ENCODE results near the gene DMD. TPM values are rescaled to one million over a fixed set of nuclear protein-coding genes. Genes with fewer than 3 reads are reported as not detected.
"Not testable (repeated sequence)": the region's sequence is repeated elsewhere in the genome, so short reads cannot be mapped to it uniquely, and the experiment has no call there.

Gene DMD
- total RNA-seq, 1 donor from 2014 or later = 61.6 TPM

GRCh38 chrX:31527455-31528126 lies 1683.8 kb downstream of the DMD start:
- no peak for DNase-seq (ENCODE audit: low spot score)

GRCh38 chrX:31523884-31524536 lies 1687.3 kb downstream of the DMD start:
- DNase-seq (ENCODE audit: low spot score) = no peak

GRCh38 chrX:31522760-31523159 lies 1688.6 kb downstream of the DMD start:
- DNase-seq (ENCODE audit: low spot score) = no peak

GRCh38 chrX:31521941-31522340 lies 1689.4 kb downstream of the DMD start:
- no peak for DNase-seq (ENCODE audit: low spot score)

- no peak for DNase-seq (ENCODE audit: low spot score)
Measured at GRCh38 chrX:31516527-31516926, 1694.8 kb downstream of the DMD start.

GRCh38 chrX:31508338-31508737 lies 1703.0 kb downstream of the DMD start:
- no peak for DNase-seq (ENCODE audit: low spot score)

GRCh38 chrX:31506928-31507327 lies 1704.4 kb downstream of the DMD start:
- DNase-seq (ENCODE audit: low spot score) = no peak

GRCh38 chrX:31506360-31506759 lies 1705.0 kb downstream of the DMD start:
- no peak for DNase-seq (ENCODE audit: low spot score)

- DNase-seq (ENCODE audit: low spot score) = no peak
Measured at GRCh38 chrX:31500921-31501320, 1710.4 kb downstream of the DMD start.

- DNase-seq (ENCODE audit: low spot score) = no peak
Measured at GRCh38 chrX:31499109-31499508, 1712.2 kb downstream of the DMD start.

- no peak for DNase-seq (ENCODE audit: low spot score)
Measured at GRCh38 chrX:31497086-31497485, 1714.3 kb downstream of the DMD start.

GRCh38 chrX:31487951-31488350 lies 1723.4 kb downstream of the DMD start:
- no peak for DNase-seq (ENCODE audit: low spot score)

GRCh38 chrX:31483336-31483735 lies 1728.0 kb downstream of the DMD start:
- no peak for DNase-seq (ENCODE audit: low spot score)

- DNase-seq (ENCODE audit: low spot score) = no peak
Measured at GRCh38 chrX:31480696-31481095, 1730.7 kb downstream of the DMD start.

GRCh38 chrX:31471229-31471628 lies 1740.1 kb downstream of the DMD start:
- no peak for DNase-seq (ENCODE audit: low spot score)

GRCh38 chrX:31470753-31471152 lies 1740.6 kb downstream of the DMD start:
- DNase-seq (ENCODE audit: low spot score) = not testable (repeated sequence)

- no peak for DNase-seq (ENCODE audit: low spot score)
Measured at GRCh38 chrX:31464306-31464915, 1746.9 kb downstream of the DMD start.

- no peak for DNase-seq (ENCODE audit: low spot score)
Measured at GRCh38 chrX:31461266-31461665, 1750.1 kb downstream of the DMD start.

- DNase-seq (ENCODE audit: low spot score) = no peak
Measured at GRCh38 chrX:31459361-31459760, 1752.0 kb downstream of the DMD start.

GRCh38 chrX:31449965-31450364 lies 1761.4 kb downstream of the DMD start:
- no peak for DNase-seq (ENCODE audit: low spot score)

- no peak for DNase-seq (ENCODE audit: low spot score)
Measured at GRCh38 chrX:31449081-31449480, 1762.3 kb downstream of the DMD start.

- no peak for DNase-seq (ENCODE audit: low spot score)
Measured at GRCh38 chrX:31445542-31445941, 1765.8 kb downstream of the DMD start.

- no peak for DNase-seq (ENCODE audit: low spot score)
Measured at GRCh38 chrX:31443654-31444053, 1767.7 kb downstream of the DMD start.

Data from ureter (tissue), 1 donor.